ENCODE data around the gene CLDN9.
A peak's percentile ranks its signal among the peaks of the same experiment; 100 is the strongest.

CLDN9 gene

DNA sequence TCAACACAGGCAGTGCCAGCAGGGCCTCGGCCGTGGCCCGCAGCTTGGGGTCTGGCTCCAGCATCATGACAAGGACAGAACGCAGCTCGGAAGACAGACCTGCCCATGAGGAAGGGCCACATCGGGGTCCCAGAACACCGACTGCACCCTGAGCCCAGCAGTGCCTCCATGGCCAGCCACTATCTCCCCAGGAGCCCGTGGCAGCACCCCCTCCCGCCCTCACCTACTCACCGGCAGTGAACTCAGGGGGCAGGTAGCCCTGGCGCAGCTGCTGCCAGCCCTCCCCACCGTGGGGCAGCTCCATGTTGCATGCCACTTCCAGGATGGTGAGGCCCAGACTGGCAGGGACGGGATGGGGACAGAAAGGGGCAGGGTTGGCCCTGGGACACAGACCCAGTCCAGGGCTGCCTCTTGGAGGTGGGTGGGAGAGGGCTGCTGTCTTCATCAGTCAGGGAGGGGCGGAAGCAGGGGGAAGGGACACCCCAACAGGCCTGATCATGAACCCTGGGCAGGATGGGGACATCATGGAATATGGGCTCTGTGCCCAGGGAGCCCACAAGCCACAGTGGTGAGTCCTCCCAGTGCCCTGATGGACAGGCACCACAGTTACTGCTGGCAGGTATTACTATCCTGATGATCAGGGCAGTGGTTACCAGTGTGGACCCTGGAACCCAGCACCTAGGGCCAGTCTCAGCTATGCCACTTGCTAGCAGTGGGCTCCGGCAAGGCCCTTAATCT lies 38.2 kb upstream of the CLDN9 start:
- no peak for DNase-seq (ENCODE audit: low read depth in 3 of 3)

DNA sequence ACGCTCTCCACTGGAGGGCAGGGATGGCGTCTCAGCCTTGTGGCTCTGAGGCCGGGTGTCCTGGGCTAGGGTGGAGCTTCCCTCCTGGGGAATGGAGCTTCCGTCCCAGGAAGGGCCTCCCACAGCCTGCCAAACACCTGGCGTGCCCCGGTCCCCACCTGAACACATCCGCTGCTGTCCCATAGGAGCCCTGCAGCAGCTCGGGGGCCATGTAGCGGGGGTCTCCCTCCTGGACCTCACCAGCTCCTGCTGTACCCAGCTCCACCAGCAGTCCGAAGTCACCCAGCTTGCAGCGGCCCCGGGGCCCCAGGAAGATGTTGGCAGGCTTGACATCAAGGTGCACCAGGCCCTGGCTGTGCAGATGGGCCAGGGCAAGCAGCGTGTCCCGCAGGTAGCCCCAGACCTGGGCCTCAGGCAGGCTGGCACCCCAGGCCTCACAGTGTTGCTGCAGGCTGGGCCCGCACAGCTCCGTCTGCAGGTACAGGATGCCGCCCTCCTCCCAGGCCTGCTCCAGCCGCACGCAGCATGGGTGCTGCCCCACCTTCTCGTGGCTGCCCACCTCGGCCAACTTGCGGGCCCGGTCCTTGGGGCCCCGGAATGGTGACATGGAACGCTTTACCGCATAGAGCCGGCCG lies 37.4 kb upstream of the CLDN9 start:
- DNase-seq (ENCODE audit: low read depth in 3 of 3) = no peak

- DNase-seq (ENCODE audit: low read depth in 3 of 3) = no peak
These were observed 36.5 kb upstream of the CLDN9 start for GRCh38 chr16:2976201-2976600.

DNA sequence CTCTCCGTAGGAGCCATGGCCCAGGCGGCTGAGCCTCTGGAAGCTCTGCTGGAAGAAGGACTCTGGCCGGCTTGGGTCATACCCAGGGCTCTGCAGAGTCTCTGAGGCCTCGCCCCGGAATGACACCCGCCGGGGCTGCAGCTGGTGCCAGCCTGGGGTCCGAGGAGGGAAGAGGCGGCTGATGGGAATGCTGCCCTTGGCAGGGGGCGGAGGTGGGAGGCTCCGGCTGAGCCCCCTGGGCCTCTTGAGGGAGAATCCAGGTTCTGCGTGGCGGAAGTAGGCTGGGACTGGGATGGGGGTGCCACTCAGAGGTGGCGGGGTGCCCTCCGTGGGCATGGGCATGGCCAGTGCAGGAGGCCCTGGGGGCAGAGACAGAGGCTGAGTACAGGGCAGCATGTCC lies 36.0 kb upstream of the CLDN9 start:
- DNase-seq (ENCODE audit: low read depth in 3 of 3) = no peak

- no peak for DNase-seq (ENCODE audit: low read depth in 3 of 3)
These were observed 35.3 kb upstream of the CLDN9 start for GRCh38 chr16:2977440-2977839.

- no peak for DNase-seq (ENCODE audit: low read depth in 3 of 3)
These were observed 33.0 kb upstream of the CLDN9 start for GRCh38 chr16:2979669-2980226.

DNA sequence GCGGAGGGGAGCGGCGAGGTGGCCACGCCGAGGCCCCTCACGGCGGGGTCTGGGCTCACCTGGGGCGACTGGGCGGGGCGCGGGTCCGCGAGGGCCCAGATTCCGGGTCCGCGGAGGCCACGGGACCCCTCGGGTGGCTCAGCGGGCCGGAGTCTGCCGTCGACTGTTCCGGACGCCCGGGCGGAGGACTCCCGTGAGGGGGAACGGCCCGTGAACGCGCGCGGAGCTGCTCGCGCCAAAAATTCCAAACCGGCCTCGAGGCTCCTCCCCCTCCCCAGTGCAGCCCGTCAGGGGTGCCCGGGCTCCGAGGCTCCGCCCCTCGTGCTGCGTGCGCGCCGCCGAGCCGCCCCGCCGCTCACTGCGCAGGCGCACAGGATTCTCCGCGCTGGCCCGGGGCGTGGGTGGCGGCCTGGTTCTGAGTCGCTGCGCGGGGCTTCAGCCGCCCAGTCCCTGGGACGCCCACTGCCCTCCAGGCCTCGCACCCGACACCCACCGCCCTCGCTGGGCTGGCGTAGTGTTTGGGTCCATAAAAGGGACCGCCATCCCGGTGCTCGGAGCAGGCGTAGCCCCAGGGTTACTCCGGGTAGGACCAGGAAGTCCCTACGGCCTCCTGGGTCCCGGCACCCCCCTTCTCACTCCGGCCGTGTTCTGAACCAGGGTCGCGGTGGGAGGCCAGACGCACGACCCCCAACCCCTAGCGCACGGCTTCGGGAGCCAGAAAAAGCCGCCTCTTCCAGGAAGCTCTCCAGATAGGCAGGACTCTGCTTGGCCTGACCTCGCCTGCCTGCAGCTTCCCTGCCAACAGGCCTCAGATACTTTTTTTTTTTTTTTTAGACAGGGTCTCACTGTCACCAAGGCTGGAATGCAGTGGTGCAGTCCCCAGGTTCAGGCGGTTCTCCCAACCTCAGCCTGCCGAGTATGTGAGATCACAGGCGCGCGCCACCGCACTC lies 32.2 kb upstream of the CLDN9 start, which contains the start of gene PKMYT1:
PKMYT1 (minus strand) TSS at position 220 of the 950 bp plus-strand sequence. CDS start 789 bp downstream, outside the sequence.
- DNase-seq (ENCODE audit: low read depth in 3 of 3) = peak; percentile 89 to 95 (median 93)

GRCh38 chr16:2981177-2981898 lies 31.4 kb upstream of the CLDN9 start:
- no peak for DNase-seq (ENCODE audit: low read depth in 3 of 3)

GRCh38 chr16:2981899-2982250 lies 30.8 kb upstream of the CLDN9 start:
- no peak for DNase-seq (ENCODE audit: low read depth in 3 of 3)

DNA sequence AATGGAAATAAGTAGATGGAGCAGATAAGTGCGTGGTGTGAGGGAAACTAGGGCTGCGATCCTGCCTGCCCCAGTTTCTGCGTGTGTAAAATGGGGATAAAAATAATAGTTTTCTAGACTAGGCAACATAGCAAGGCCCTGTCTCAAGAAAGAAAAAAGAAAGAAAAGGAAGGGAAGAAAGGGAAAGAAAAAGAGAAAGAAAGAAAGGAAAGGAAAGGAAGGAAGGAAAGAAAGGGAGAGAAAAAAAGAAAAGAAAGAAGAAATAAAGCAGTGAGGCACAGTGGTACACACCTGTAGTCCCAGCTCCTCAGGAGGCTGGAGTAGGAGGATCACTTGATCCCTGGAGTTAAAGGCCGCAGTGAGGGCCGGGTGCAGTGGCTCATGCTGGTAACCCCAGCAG lies 30.3 kb upstream of the CLDN9 start:
- no peak for DNase-seq (ENCODE audit: low read depth in 3 of 3)

DNA sequence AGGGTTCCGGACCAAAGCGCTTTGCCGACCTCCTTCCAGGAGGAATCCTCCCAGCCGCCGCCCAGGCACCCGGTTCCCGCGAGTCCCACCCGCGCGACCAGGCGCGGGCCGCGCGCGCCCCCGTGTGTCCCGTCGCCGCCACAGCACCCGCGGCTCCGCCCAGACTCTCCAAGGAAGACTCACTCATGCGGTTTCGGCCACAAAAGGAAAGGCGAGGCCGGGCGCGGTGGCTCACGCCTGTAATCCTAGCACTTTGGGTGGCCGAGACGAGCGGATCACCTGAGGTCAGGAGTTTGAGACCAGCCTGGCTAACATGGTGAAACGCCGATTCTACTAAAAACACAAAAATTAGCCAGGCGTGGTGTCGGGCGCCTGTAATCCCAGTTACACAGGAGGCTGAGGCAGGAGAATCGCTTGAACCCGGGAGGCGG lies 29.0 kb upstream of the CLDN9 start:
- peak; percentile 42 to 54 (median 43) for DNase-seq (ENCODE audit: low read depth in 3 of 3)

DNA sequence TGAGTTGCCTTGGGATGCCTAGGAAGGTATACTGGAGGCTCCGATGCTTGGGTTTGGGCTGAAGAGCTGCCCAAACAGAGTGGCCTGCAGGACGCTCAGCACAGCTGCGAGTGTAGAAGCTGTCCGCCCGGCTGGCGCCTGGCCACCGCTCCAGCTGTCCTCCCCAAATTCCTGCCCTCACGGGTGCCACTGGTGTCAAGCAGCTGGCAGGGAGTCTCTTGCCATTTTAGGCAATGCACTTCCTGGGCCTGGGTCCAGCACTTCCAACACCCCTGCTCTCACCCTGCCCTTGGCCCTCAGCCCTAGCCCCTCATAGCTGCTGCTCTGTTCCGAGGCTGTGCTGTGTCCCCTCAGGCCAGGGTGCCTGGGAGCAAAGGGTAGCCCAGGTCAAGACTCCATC lies 27.3 kb upstream of the CLDN9 start:
- no peak for DNase-seq (ENCODE audit: low read depth in 3 of 3)

- DNase-seq (ENCODE audit: low read depth in 3 of 3) = no peak
These were observed 26.8 kb upstream of the CLDN9 start for GRCh38 chr16:2985893-2986355.

DNA sequence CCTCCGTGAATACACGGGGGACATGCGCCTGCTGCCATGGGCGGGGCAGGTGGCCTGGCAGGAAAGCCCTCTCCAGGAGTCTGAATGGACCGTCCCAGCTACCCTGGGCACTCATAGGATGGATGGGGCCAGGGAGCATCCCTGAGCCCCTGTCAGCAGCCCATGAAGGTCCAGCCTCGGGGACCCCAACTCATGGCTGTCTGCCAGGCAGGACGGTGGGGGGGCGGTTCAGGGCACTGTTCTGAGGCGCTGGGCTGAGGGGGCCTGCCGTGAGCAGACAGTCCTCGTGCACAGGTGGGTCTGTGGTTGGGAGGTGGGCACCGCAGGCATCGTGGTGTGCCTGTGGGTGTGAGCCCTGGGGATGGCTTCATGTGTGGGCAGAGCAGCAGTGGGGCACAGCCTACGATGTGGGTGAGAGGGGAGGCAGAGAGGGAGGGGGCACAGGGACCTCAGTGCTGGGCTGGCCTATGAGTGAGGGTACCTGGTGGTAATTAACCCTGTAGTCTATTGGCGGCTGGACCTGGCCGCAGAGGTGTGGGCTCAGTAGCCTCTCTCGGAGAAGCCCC lies 26.0 kb upstream of the CLDN9 start:
- DNase-seq (ENCODE audit: low read depth in 3 of 3) = no peak

GRCh38 chr16:2987286-2987685 lies 25.4 kb upstream of the CLDN9 start:
- no peak for DNase-seq (ENCODE audit: low read depth in 3 of 3)

- DNase-seq (ENCODE audit: low read depth in 3 of 3) = no peak
These were observed 24.9 kb upstream of the CLDN9 start for GRCh38 chr16:2987833-2988232.

- no peak for DNase-seq (ENCODE audit: low read depth in 3 of 3)
These were observed 24.1 kb upstream of the CLDN9 start for GRCh38 chr16:2988590-2989099.

- no peak for DNase-seq (ENCODE audit: low read depth in 3 of 3)
These were observed 21.8 kb upstream of the CLDN9 start for GRCh38 chr16:2990891-2991290.

DNA sequence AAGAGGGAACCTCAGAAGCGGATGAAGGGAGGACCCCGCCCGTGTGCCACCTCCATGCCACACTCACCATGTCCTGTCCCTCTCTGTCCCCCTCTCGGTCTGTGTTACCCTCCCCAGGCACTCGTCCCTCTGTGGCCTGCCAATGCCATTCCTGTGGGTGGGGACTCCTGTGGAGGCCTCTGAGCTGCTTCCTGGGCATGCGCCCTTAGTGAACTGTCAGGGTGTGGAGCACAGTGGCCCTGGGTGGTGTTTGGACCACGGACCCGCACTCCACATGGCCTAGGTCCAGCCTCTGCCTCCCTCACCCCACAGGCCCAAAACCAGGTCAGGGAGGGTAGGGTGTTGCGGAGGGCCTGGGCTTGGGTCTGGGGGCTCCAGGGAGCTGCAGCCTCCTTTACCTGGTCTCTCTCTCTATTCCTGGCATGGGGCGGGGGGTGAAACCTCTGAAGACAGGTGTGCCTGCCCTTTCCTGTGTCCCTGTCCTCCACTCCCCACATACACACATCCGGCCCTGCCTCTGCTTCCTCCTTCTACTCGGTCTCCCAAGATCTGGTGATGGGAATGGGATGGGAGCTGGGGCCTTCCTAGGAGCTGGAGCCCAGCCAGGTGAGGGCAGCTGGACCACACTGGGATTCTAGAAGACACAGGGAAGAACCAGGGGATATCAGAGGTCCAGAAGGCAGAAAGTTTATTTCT lies 21.0 kb upstream of the CLDN9 start:
- DNase-seq (ENCODE audit: low read depth in 3 of 3) = no peak
